CD4-positive, alpha-beta T cell treated with Interleukin-4 for 1 hour (primary cell): Measurements from ENCODE around the gene ITGB2.
"Not testable (repeated sequence)": the region's sequence is repeated elsewhere in the genome, so short reads cannot be mapped to it uniquely, and the experiment has no call there.

ENCODE experiments used
- DNase-seq, 2 donors: peaks; one replicate each; pipeline ENCODE4 v3.0.0-alpha.2; 2020 to 2022

Gene ITGB2

DNA sequence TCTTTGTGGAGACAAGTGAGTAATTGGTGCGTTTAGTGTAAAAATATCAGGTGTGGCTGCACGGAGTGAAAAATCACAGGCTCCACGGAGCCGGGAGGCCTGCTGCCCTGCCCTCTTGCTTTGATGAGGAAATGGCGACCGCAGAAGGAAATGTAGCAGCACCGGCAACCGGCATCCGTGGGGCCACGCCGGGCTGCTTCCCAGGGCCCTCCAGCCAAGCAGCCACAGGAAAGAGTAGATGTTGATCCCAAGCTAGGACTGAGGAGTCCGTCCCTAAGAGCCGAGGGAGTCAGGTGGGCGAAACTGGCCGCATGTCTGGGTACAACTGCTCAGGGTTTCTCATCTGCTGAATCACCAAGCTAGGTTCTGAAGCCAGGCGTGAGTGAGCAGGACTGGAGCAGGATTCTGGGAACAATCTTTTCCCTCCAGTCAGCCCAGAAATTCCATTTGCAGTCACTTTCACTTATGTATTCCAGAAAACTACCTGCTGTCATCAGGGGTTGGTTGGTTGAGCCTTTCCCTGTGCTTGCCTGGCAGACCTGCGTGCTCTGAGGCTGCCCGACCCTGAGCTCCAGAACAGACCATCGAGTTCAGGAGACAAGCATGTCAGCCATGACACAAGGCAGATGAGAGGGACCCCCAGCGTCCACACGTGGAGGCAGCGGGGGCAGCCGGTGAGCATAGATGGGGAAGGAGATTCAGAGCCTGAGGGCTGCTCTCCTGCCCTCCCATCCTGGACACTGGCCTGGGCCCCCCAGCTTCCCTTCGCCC is 5.8 kb upstream of the ITGB2 start:
- peak; percentile 48 to 60 for DNase-seq

GRCh38 chr21:44925378-44925755 is 4.7 kb upstream of the ITGB2 start:
- DNase-seq, result no peak

- DNase-seq, result peak; percentile 44 to 66
Measured at GRCh38 chr21:44924606-44925377, 4.1 kb upstream of the ITGB2 start.

GRCh38 chr21:44923480-44924084 is 2.9 kb upstream of the ITGB2 start:
- no peak for DNase-seq

DNA sequence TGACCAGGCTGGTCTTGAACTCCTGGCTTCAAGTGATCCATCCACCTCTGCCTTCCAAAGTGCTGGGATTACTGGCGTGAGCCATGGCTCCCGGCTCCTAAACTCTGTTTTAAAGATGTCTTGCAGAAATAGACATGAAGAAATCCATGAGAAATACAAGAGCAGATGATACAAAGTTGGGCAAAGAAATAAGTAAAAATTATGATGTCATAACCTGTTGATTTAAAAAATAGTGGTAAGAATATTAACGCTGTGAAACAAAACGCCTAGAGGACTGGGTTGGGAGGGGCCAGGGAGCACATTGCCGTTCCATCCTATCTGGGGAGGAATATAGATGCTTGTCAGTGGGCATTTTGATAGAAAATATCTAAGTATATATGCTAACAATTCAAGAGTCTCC is 1.2 kb upstream of the ITGB2 start:
- no peak for DNase-seq

GRCh38 chr21:44919913-44920693 is 596 bp downstream of the ITGB2 start:
- DNase-seq, result no peak

GRCh38 chr21:44919111-44919912 is 1.4 kb downstream of the ITGB2 start:
- DNase-seq, result no peak

DNA sequence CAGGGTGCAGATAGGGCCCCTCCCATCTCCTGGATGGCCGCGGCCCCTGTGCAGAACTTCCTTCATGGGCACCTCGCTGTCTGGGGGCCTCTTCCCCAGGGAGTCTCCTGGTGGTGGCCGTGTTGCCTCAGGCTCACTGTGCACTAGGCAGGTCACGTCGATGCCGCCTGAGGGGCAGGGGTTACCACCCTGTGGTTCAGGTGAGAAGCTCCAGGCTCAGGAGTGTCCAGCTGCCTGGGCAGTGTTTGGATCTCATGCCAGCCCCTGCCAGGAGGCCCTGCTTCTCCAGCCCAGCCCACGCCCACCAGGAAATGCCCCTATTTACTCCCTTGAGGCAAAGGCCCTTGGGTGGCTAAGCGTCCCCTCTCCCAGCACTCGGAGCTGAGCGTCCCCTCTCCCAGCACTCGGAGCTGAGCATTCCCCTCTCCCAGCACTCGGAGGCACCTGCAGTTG is 2.1 kb downstream of the ITGB2 start:
- no peak for DNase-seq

- DNase-seq, result no peak
Measured at GRCh38 chr21:44918107-44918470, 2.6 kb downstream of the ITGB2 start.

- no peak for DNase-seq
Measured at GRCh38 chr21:44917446-44918106, 3.1 kb downstream of the ITGB2 start.

GRCh38 chr21:44916965-44917364 is 3.7 kb downstream of the ITGB2 start:
- no peak for DNase-seq

GRCh38 chr21:44914176-44914874 is 6.4 kb downstream of the ITGB2 start:
- DNase-seq, result peak; percentile 67 to 72

DNA sequence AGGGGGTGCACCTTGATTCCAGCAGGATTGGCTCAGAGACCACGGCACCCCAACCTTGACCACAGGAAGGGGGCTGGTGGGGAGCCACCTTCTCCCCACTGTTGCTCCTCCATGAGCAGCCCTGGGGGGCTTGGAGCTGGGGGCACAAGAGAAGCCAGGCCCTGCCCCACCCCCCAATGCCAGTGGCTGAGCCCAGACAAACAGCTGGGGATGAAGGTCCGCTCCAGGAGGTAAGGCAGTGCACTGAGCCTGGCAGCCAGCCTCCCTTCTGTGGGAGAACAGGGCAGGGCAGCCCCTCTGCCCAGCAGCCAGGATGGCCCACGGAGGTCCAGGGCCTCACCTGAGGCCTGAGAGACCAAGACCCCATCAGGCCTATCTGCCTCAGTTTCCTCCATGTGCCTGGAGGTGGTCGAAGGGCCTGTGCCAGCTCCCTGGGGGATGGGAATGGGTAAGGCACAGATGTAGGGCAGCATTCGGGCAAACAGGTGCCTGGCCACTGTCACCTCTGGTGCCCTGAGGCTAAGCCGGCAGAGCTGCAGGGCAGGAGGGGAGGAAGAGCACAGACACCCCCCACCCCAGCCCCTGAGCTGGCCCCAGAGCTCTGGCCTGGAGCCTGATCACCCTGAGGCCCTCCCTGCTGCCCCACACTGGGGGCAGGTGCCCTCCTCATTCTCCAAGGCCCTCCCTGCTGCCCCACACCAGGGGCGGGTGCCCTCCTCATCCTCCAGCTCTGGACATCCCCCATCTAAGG is 7.1 kb downstream of the ITGB2 start:
- no peak for DNase-seq

GRCh38 chr21:44912506-44913412 is 7.9 kb downstream of the ITGB2 start:
- DNase-seq, result not testable (repeated sequence)

GRCh38 chr21:44912158-44912473 is 8.6 kb downstream of the ITGB2 start:
- DNase-seq, result no peak

- DNase-seq, result peak; percentile 48 to 66
Measured at GRCh38 chr21:44911384-44912157, 9.1 kb downstream of the ITGB2 start.

- no peak for DNase-seq
Measured at GRCh38 chr21:44911068-44911383, 9.7 kb downstream of the ITGB2 start.

GRCh38 chr21:44910229-44911067 is 10.3 kb downstream of the ITGB2 start:
- no peak for DNase-seq
